NT2/D1 (cell line): ENCODE data around the gene LRRN3.

Source experiments
- SUZ12 ChIP-seq: IDR thresholded peaks from 2 replicates; pipeline ENCODE4 v1.6.1; 2011; ENCODE audit not compliant: insufficient read length, insufficient read depth; ENCODE audit errors: extremely low read depth
- YY1 ChIP-seq: IDR thresholded peaks from 2 replicates; pipeline ENCODE4 v1.6.1; 2011; ENCODE audit not compliant: insufficient read length, insufficient read depth
- ZNF274 ChIP-seq: IDR thresholded peaks from 2 replicates; pipeline ENCODE4 v1.6.1; 2011; ENCODE audit warnings: mild to moderate bottlenecking, low read depth, low read length

DNA sequence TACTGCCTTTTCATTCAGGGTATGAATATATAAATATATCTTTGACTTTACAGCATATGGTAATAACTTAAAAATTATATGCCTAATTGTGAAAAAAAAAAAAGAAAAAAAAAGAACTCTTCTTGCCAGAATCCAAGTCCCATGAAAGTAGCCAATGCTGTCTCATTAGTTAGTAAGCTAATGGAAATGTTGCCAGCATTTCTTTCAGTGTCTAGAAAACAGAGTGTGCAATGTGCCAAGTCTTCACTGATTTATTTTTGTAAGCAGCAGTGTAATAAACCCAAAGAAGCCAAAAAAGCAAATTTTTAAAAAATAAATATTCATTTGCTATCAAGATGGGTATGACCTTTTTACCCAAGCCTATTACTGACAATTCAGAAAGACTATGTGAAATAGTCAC lies 31.1 kb upstream of the LRRN3 start:
- TF ChIP-seq ZNF274 (no peak), YY1 (no peak), SUZ12 (no peak)
